GM12878 (cell line): ENCODE measurements around the gene VCAN.

ENCODE experiments used
- RELA ChIP-seq: fragments of 450-650 bp; IDR thresholded peaks from 2 replicates; pipeline ENCODE4 v1.8.0; 2014; ENCODE audit warnings: borderline replicate concordance; ENCODE audit not compliant: partially characterized antibody
- SP1 ChIP-seq: IDR thresholded peaks from one replicate; pipeline ENCODE4 v1.6.1; 2011; ENCODE audit warnings: low read depth, low read length

DNA sequence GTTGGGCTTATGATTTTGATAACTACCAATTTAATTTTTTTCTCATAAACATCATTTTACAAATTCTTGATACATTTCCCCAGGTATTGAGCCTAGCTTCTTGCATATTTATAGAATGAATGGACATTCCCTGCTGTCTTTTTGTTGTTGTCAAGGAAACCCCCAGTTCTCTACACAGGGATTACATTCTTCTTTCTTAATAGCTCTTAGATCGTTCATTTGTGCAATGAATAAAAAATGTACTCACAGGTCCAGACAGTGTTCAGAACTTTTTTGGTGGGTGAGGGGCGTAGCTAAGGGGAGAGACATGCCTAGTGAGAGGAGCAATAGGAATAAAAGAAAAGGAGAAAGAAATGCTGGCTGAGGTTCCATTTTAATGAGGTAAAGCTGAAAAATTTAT, 58.6 kb downstream of the VCAN start:
- TF ChIP-seq SP1 (no peak), RELA (no peak)
